GM18868 (cell line): Measurements from ENCODE around the gene MEG3.
"Not testable (repeated sequence)": the region's sequence is repeated elsewhere in the genome, so short reads cannot be mapped to it uniquely, and the experiment has no call there.

Experiments
- ATAC-seq: cut with Tn5 transposase; IDR thresholded peaks from one replicate; pipeline ENCODE4 v1.9.1; 2021; ENCODE audit warnings: mild to moderate bottlenecking, moderate library complexity; ENCODE audit not compliant: unreplicated experiment

MEG3 gene

DNA sequence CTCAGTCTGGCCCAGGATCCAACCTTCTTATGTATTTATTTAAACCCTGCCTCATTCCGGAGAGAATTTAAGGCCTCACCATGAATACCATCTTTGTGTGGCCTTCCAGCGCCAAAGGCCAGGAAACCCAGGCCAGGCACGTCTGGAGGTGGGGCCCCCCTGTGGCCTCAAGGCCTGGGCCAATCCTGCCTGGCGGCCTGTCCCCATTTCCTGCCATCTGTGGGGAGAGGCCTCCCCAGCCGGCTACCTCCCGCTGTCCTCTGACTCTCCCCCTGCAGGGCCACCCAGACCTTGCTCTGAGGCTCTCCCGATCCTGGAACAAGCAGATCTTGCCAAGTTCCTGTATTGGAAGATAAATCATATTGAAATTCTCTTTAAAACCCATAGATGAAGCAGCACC is 37.4 kb upstream of the MEG3 start:
- no peak for ATAC-seq

DNA sequence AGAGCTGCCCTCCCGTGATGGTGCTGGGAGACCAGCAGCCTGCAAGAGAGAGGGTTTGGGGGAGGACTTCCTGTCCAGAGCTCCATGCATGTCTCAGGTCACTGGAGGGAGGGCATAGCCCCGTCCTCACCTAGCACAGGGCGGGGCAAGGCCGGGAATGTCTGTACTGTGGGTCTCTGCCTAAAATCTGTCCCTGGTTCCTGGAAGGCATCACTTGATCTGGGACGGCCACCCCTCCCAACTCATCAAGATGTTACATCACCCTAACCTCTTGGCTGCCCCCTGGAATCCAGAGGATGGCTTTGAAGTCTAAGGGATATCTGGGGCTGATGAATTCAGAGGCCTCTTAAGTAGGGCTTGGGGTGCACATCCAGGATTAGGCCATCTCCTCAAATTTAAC is 37.0 kb upstream of the MEG3 start:
- ATAC-seq: no peak

DNA sequence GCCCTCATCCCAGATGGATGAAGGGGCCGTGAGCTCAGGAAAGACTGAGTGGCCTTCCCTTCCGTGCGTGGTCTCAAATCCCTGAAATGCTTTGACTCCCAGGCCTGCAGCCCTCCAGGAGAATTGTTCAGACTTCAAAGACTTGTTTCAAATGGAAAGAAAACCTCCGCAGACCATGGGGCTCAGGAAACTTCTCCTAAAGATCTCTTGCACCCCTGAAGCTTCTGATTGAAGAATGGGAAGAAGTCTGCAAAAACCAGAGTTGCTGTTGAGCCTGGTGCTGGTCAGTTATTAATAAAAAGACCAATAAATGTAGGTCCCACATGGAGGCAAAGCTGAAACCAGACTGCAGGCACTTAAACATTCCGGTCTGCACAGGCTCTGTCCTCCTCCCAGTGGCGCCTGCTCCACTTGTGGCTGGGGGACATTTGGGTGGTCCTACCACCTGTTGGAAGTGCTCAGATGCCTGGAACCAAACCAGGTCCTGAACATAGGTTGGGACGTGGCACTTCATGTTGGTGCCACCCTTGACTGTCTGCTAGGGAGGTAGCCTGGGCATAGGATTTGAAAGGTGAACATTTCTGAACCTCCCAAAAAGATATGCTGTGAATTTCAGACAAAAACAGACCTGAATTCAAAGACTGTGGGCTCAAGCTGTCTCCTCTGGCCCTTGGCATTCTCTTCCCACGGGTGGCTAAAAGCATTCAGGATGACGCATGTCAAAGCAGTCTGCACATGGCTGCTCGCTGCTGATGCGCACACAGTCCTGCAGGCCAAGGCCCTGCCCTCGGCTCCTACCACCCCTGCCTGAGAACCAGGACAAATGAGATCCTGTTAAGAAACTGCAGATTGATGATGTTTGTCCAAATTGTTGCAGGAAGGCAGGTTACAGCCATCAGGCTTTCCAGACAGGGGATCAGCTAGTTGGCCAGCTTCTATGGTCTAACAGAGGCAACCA is 36.2 kb upstream of the MEG3 start:
- ATAC-seq: no peak

DNA sequence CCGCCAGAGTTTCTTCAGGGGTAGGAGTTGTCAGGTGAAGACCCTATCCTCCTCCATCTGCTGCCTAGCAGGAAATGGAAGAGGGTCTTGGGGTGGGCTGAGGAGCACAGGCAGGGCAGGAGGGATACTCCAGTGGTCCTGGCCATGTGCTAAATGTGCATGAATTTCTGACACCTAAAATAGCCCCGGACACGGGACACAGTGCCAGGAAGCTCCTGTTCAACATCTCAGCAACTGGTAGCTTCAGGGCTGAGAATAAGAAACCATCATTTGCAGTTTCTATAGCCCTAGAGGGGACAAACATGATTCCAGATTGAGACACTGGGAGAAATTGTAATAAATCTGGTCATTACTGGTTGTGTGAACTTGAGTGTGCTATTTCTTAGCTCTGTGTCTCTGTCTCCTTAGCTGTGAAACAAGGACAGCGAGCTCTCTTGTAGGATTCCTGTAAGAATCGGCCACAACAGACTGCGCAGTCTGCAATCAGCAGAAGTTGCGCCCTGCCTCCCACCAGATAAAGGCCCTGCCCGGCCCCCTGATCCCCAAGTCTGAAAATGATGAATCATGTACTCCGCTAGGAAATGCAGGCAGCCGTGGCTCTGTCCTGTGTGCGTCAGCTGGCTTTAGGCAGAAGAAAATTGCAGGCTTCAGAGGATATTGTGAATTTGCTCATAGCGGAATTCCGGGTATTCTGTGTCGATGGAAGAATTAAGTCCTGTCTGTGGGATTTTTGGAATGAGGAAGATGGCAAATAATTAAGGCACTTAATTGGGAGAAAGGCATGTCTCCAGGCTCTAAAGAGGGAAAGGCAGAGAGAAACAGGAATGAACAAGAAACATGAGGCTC is 35.2 kb upstream of the MEG3 start:
- no peak for ATAC-seq

DNA sequence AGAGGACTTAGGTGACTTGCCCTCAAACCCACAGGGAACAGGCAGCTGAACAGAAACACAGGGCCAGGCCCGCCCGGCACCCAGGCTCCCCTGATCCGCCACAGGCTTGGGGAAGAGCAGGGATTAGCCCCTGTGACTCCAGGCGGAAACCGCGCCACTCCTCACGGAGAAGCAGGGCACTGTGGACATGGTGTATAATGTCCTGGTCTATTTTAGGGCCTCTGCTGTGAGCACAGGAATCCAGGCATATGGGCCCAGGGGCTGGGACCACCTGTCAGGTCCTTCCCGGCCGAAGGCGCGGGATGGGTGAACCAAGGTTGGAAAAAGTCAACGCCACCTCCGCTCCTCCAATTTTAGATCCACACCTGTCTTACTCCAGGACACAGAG is 34.6 kb upstream of the MEG3 start:
- no peak for ATAC-seq

DNA sequence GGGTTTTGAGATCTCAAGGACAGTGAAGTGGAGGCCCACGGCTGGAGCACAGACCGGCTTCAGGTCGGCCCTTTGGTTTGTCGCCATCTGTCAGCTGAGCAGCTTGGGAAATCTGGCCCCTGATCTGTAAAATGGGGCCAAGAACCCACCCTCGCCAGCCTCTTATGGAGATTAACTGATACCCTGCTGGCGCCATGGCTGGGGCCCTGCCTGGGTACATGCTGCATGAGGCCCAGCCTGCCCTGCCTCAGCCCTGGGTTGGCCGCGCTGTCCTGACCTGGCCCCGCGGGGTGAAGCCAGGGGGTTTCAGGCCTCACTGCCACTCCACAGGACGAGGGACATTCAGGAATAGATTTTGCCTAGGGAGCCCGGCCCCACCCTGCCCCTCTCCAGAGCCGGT is 33.9 kb upstream of the MEG3 start:
- ATAC-seq: no peak

DNA sequence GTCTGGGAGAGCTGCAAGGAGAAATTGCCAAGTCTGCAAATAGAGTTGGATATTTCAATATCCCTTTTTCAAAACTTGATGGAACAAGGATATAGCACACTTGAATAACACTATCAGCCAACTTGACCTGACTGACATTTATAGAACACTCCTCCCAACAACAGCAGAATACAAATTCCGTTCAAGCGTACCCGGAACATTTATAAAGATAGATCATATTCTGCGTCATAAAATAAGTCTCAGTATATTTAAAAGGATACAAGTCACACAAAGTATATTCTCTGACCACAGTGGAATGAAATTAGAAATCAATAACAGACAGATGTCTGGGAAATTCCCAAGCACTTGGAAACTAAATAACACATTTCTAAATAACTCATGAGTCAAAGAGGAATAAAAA is 29.0 kb upstream of the MEG3 start:
- no peak for ATAC-seq

DNA sequence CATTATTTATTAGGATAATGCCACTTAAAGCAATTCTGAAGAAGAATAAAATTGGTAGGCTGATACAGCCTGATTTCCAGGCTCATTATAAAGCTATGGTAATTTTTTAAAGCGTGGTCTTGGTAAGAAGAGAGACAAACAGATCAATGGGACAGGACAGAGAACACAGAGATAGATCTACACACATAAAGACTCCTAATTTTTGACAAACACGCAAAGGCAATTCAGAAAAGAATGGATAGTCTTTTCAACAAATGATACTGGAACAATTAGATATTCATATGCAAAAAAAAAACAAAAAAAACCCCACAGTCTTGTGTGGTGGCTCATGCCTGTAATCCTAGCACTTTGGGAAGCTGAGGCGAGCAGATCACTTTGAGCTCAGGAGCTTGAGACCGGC is 25.9 kb upstream of the MEG3 start:
- ATAC-seq: no peak

DNA sequence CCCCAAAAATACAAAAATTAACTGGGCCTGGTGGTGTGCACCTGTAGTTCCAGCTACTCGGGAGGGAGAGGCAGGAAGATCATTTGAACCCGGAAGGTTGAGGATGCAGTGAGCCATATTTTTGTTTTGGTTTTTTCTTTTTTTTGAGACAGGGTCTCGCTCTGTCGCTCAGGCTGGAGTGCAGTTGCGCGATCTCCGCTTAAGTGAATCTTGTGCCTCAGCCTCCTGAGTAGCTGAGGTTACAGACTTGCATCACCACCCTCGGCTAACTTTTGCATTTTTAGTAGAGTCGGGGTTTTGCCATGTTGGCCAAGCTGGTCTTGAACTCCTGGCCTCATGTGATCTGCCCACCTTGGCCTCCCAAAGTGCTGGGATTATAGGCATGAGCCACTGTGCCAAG is 24.5 kb upstream of the MEG3 start:
- not testable (repeated sequence) for ATAC-seq

DNA sequence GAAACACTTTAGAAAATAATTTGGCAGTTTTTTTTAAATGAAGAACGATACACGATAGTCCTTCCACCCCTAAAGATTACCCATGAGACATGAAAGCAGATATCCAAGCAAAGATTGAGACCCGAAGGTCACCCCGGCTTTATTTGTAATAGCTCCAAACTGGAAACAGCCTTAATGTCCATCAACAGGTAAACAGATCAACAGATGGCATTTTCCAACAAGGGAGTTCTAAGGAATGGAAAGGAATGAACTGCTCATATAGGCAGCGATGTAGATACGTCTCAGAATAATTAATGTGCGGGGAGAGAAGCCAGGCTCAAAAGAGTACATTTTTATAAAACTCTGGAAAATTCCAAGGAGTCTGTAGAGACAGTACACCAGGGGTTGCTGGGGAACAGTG is 23.7 kb upstream of the MEG3 start:
- ATAC-seq: no peak

DNA sequence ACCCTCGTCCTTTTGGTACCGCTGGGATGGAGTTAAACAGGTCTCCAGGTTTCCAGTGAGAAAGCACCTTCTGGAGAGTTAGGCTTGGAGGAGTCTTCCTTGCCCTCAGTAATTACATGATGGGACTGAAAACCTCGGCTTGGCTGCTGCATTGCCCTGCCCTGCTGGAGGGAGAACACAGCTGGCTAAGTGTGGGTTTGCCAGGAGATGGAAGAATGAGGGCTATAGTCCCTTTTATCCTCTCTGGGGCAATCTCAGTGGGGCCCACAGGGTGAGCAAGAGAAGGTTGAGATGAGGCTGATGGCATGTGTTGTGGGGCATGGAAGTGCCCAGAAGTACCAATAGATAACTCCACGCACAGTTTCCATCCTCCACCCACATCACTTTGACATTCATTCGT is 23.2 kb upstream of the MEG3 start:
- ATAC-seq: no peak

DNA sequence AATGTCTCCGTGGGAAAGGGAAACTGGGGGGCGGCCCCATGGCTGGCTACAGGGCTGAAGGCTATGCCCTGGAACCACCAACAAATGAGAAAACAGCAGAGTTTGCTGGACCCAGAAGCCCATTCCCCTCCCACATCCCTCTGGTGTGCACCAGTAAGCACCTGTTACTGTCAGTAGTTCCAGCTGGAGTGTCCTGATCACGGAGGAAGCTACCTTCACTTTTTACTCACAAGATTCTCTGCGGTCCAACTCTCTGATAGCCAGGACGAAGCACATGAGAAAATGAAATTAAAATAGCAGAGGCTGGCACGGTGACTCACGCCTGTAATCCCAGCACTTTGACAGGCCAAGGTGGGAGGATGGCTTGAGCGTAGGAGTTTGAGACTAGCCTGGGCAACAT is 22.7 kb upstream of the MEG3 start:
- no peak for ATAC-seq

DNA sequence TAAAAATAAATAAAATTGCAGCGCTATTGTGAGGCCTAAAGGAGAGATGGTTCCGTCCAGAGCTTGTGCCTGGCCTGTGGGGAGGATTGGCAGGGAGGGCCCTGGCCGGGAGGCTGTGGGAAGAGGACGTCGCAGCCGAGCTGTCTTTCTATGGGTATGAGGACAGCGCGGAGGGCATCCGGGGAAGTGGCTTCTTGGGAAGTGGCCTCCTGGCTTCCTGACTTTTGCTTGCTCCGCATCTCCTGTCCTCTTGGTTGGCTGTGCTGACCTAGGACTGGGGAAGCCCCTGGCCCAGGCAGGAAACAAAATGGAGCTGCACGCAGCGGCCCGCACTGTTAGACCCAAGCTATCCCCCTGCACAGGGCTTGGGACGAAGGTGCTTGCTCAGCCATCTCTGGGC is 22.2 kb upstream of the MEG3 start:
- no peak for ATAC-seq

DNA sequence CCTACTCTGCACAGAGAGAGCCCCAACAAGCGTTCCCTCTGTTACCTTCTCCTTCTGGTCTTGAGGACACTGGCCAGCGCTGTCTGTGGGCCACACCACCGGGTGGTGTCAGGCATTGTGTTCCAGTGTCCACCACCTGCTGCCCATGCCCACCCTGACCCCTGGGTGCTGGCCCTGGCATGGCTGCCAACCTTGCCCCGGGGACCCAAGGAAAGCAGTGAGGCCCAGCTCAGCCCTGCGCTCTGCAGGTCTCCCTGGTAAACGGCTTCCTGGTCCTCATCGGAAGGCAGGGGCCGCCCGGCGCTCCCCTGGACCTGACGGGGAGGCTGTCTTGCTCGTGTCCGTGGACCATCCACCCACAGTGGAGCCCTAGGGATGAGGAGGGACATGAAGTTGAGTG is 21.8 kb upstream of the MEG3 start:
- no peak for ATAC-seq

DNA sequence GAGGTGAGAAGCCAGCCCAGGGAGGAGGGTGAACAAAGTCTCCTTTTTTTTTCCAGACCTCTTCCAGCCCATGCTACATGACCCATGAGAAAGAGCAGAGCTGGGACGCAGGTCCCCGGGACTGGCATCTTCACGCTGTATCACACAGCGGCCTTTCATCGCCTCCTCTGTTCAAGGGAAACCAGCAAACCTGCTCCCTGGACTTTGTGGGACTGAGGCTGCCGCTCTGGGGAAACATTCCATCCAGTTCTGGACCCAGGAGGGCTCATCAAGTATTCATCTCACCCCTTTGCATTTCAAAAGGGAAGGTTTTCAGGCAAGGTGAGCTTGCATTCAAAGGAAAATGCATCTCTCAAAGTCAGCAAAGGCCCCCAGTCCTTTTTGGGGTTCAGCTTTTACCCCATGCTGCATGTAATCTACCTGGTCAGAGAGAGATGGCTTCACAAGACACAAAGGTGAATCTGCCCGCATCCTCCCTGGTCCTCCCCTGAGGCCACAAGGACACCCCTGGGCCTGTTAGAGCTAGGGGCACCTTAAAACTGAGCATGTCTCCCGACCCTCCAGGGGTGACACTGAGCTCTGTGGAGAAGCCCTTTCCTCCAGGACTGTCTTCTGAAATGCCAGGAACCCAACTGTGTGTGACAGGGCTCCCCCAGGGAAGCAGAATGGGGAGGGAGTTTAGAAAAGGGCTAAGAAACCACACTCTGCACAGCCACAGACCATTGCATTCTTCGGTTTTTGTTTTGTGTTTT is 21.2 kb upstream of the MEG3 start:
- ATAC-seq: no peak

DNA sequence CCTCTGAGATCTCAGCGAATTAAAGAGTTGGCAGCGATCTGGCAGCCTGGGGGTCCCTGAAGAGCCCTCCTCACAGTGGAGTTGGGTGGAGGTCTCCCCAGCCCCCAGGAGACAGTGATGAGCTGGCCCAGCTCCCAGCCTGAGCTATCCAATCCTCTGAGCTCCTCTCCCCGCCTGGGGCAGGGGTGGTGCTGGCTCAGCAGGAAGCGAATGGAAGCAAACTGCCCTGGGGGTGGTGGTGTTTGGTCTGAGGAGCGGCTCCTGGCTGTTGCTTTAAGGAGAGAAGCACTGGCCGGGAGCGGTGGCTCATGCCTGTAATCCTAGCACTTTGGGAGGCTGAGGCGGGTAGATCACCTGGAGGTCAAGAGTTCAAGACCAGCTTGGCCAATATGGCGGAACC is 19.5 kb upstream of the MEG3 start:
- no peak for ATAC-seq

DNA sequence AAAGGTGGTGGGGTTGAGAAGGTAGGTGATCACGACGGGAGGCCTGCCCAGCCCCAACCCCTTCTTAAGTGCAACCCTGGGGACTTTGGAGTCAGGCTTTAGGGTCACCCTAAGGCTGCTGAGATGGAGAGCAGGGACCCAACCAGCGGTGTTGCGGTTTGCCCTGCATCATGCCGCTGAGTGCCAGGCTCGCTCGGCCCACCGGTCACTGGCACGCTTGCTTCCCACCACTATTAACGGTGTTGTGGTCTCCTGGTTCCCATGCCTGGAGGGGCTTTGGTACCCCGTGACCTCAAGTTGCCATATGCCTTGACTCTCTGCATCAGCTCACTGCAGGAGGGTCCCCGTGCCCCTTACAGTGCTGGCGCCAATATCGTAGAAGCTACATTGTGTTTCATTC is 18.4 kb upstream of the MEG3 start:
- ATAC-seq: no peak

DNA sequence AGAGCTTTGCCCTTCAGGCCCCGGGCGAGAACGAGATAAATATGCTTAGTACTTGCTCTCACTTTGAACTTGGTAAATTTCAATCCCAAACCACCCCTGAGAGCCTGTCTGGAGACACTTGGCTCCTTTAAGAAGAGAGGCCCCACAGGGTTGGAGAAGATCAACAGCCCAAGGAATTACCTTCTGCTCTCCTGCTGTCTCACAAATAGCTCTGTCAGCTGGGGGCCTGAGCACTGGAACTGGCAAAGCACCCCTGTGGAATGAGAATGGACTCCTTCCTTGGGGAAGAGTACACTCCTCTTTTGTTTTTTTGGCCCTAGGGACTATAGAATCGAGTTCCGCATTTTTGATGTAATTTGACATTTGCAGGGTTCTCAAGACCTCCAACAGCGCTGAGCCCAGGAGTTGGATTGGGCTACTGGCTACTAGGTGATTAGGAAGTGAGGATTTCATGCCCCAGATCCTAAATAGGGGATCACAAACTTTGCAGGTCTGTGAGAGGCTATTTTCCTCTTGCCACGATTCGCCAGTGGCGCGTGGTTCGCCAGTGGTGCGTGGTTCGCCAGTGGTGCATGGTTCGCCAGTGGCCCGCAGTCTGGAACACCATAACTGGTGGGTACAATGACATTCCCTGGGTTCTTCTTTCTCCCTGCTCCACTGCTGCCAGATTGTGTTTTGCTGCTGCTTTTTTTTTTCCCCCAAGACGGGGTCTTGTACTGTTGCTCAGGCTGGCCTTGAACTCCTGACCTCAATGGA is 17.8 kb upstream of the MEG3 start:
- no peak for ATAC-seq

DNA sequence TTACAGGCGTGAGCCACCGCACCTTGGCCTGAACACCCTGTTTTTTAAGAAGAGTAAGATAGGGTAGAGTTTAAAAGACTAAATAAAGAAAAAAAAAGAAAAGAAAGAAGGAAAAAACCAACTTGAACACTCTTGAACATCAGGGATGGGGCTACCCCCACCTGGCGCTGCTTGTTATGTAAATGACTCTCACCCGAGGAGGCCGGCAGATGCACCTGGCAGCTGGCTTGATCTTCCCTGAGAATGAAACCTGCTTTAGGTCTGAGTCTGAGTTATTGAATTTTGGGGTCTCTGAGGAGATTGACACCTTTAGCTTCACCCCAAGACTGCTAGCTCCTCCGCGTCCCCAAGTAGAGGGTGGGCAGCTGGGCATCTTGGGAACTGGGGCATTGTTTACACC is 15.5 kb upstream of the MEG3 start:
- ATAC-seq: no peak

DNA sequence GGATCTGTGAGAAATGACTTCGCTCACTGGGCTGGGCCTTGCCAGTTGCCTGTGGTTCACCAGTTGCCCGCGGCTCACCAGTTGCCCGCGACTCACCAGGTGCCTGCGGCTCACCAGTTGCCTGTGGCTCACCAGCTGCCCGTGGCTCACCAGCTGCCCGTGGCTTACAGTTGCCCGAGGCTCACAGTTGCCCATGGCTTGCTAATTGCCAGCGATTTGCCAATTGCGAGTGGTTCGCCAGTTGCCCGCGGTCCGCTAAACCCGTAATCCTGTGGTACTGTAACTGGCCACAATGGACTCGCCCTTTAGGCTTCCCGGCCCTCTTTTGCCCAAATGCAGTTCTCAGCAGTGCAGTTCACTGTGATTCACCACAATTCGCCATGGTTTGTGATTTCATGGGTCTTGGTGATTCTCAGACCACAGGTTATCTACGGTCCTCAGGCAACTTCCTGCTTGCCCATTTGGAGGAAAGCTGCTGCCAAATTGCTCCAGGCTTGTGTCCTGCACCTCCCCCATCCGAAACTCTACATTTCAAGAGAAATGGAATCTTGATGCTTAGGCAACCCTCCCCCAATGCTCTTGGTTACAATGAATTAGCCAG is 15.0 kb upstream of the MEG3 start:
- ATAC-seq: no peak
